ENCODE results near the gene MGAT3. TPM values are rescaled to one million over a fixed set of nuclear protein-coding genes. Genes with fewer than 3 reads are reported as not detected.
A peak's percentile ranks its signal among the peaks of the same experiment; 100 is the strongest.

The MGAT3 gene
- total and polyA plus RNA-seq, 2 of the 13 experiments (the other 11 are each of a cell fraction or from before 2014, with no cell fraction given) = 0.11 to 0.15 TPM

- TF ChIP-seq, protein P1, sequence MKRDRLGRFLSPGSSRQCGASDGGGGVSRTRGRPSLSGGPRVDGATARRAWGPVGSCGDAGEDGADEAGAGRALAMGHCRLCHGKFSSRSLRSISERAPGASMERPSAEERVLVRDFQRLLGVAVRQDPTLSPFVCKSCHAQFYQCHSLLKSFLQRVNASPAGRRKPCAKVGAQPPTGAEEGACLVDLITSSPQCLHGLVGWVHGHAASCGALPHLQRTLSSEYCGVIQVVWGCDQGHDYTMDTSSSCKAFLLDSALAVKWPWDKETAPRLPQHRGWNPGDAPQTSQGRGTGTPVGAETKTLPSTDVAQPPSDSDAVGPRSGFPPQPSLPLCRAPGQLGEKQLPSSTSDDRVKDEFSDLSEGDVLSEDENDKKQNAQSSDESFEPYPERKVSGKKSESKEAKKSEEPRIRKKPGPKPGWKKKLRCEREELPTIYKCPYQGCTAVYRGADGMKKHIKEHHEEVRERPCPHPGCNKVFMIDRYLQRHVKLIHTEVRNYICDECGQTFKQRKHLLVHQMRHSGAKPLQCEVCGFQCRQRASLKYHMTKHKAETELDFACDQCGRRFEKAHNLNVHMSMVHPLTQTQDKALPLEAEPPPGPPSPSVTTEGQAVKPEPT (CRISPR knock-in tag; IDR thresholded peaks at IDR 0.05; ENCODE audit: low read depth) = no peak
- TF ChIP-seq RFXANK (CRISPR knock-in tag; IDR thresholded peaks at IDR 0.05) = no peak
- peak; percentile 60 for TF ChIP-seq MXD1 (CRISPR knock-in tag; IDR thresholded peaks at IDR 0.05)
- TF ChIP-seq ZNF746 (CRISPR knock-in tag; IDR thresholded peaks at IDR 0.05) = no peak
- TF ChIP-seq ZNF543 (CRISPR knock-in tag; IDR thresholded peaks at IDR 0.05) = peak; percentile 90
- no peak for TF ChIP-seq ZSCAN31 (CRISPR knock-in tag; IDR thresholded peaks at IDR 0.05; ENCODE audit: low read depth)
- TF ChIP-seq SNAPC2 (CRISPR knock-in tag; IDR thresholded peaks at IDR 0.05) = no peak
- no peak for TF ChIP-seq PRMT3 (CRISPR knock-in tag; IDR thresholded peaks at IDR 0.05; ENCODE audit: borderline replicate concordance, low read depth)
- no peak for TF ChIP-seq SMYD3 (CRISPR knock-in tag; IDR thresholded peaks at IDR 0.05)
- TF ChIP-seq ZNF577 (CRISPR knock-in tag; IDR thresholded peaks at IDR 0.05; ENCODE audit: borderline replicate concordance, low read depth) = 0 out of 2 replicates have a peak, but pooled peaks have one; percentile 62
- TF ChIP-seq ARNTL (CRISPR knock-in tag; IDR thresholded peaks at IDR 0.05) = peak; percentile 55; the same call in 1 of the 2 replicates
- TF ChIP-seq SRY (CRISPR knock-in tag; IDR thresholded peaks at IDR 0.05) = peak; percentile 60; the same call in 1 of the 2 replicates
- TF ChIP-seq, protein P2, sequence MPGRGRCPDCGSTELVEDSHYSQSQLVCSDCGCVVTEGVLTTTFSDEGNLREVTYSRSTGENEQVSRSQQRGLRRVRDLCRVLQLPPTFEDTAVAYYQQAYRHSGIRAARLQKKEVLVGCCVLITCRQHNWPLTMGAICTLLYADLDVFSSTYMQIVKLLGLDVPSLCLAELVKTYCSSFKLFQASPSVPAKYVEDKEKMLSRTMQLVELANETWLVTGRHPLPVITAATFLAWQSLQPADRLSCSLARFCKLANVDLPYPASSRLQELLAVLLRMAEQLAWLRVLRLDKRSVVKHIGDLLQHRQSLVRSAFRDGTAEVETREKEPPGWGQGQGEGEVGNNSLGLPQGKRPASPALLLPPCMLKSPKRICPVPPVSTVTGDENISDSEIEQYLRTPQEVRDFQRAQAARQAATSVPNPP (CRISPR knock-in tag; IDR thresholded peaks at IDR 0.05) = no peak
- peak; percentile 3; the same call in 1 of the 2 replicates for TF ChIP-seq ZNF605 (CRISPR knock-in tag; IDR thresholded peaks at IDR 0.05)
- TF ChIP-seq ZEB1 (IDR thresholded peaks at IDR 0.05; ENCODE audit: insufficient replicate concordance, low read depth) = no peak
- peak; percentile 57; the same call in 1 of the 2 replicates for TF ChIP-seq CREB1 (IDR thresholded peaks at IDR 0.05)
- peak; percentile 59 for TF ChIP-seq CREB1 (CRISPR knock-in tag; IDR thresholded peaks at IDR 0.05)
- no peak for TF ChIP-seq ZNF280B (CRISPR knock-in tag; IDR thresholded peaks at IDR 0.05; ENCODE audit: borderline replicate concordance)
- TF ChIP-seq TFDP2 (CRISPR knock-in tag; IDR thresholded peaks at IDR 0.05) = peak; percentile 66; the same call in 1 of the 2 replicates
- TF ChIP-seq ZNF264 (CRISPR knock-in tag; IDR thresholded peaks at IDR 0.05) = no peak
- TF ChIP-seq SRSF9 (IDR thresholded peaks at IDR 0.05; ENCODE audit: borderline replicate concordance, insufficient read depth, low read depth, low read length, poor library complexity, severe bottlenecking) = no peak
- TF ChIP-seq ZMYM2 (CRISPR knock-in tag; IDR thresholded peaks at IDR 0.05) = no peak
- peak; percentile 86; the same call in 1 of the 2 replicates for TF ChIP-seq ZNF639 (CRISPR knock-in tag; conservative IDR thresholded peaks at IDR 0.05)
These were observed 45.4 kb downstream of the MGAT3 start, which contains the start of gene MIEF1 (continued) for GRCh38 chr22:39502109-39502788.
